Panc1 (cell line): ENCODE measurements around the gene MADD. TPM values are rescaled to one million over a fixed set of nuclear protein-coding genes. Genes with fewer than 3 reads are reported as not detected.
A peak's percentile ranks its signal among the peaks of the same experiment; 100 is the strongest.

ENCODE experiments used
- ATAC-seq: fragments of 200-7000 bp; cut with Tn5 transposase; 2 replicates; pipeline ENCODE4 v1.9.1; 2020; ENCODE audit warnings: mild to moderate bottlenecking, moderate library complexity
- BruUV-seq: library from RNA; stranded (reverse); fragments of 400-500 nt; replicated peaks from 2 replicates; lab custom pipeline; 2021; lab: Mats Ljungman, UMichigan
- CTCF ChIA-PET: fragments of 300-600 bp; sonication (Branson Sonifier 250); formaldehyde crosslinking; loops from one replicate; lab custom pipeline; 2022; ENCODE audit warnings: antibody characterized with exemption; lab: Charles Lee
- POLR2A ChIA-PET: fragments of 300-600 bp; sonication (Branson Sonifier 250); formaldehyde crosslinking; loops from one replicate; lab custom pipeline; 2022; ENCODE audit warnings: antibody characterized with exemption; lab: Charles Lee
- DNase-seq: peaks from one replicate; pipeline ENCODE4 v3.0.0-alpha.2; 2010; ENCODE audit warnings: low read depth, low spot score
- H3K27ac ChIP-seq: 2 replicates; pipeline ENCODE4 v1.5.1; 2011; ENCODE audit warnings: mild to moderate bottlenecking, low read length, inconsistent platforms
- H3K27me3 ChIP-seq: fragments of 200-500 bp; sonication (Bioruptor generic); 2 replicates; pipeline ENCODE4 v1.6.0; 2014; ENCODE audit warnings: low read length, inconsistent platforms; ENCODE audit not compliant: control insufficient read depth, insufficient read depth
- H3K36me3 ChIP-seq: fragments of 200-500 bp; sonication (Bioruptor generic); 2 replicates; pipeline ENCODE4 v1.5.1; 2014; ENCODE audit warnings: inconsistent platforms, mild to moderate bottlenecking, low read length, moderate library complexity; ENCODE audit not compliant: control insufficient read depth, insufficient read depth
- H3K4me1 ChIP-seq: 2 replicates; pipeline ENCODE4 v1.5.1; 2011; ENCODE audit warnings: inconsistent platforms, mild to moderate bottlenecking, low read length, moderate library complexity; ENCODE audit not compliant: control insufficient read depth, insufficient read depth
- H3K4me3 ChIP-seq, 2 experiments: 2 replicates each; pipeline ENCODE4 v1.5.1; 2011 to 2012; ENCODE audit warnings: low read depth in 2 of 2, low read length in 2 of 2, mild to moderate bottlenecking in 2 of 2, inconsistent platforms in 1 of 2, moderate library complexity in 1 of 2
- H3K9me3 ChIP-seq: fragments of 200-500 bp; sonication (Bioruptor generic); 2 replicates; pipeline ENCODE4 v1.5.1; 2014; ENCODE audit warnings: low read depth, mild to moderate bottlenecking, inconsistent platforms, low read length, moderate library complexity; ENCODE audit not compliant: control insufficient read depth, insufficient read depth
- POLR2AphosphoS5 ChIP-seq: IDR thresholded peaks from 2 replicates; pipeline ENCODE4 v1.6.1; 2012; ENCODE audit warnings: mild to moderate bottlenecking, low read depth, low read length, moderate library complexity
- SIN3A ChIP-seq: IDR thresholded peaks from 2 replicates; pipeline ENCODE4 v1.6.1; 2012; ENCODE audit warnings: low read depth, mild to moderate bottlenecking, low read length, moderate library complexity, borderline replicate concordance; ENCODE audit not compliant: insufficient read depth
- TCF7L2 ChIP-seq: IDR thresholded peaks from 2 replicates; pipeline ENCODE4 v1.6.1; 2011; ENCODE audit warnings: mild to moderate bottlenecking, low read depth, low read length, inconsistent platforms
- in situ Hi-C: cut with HindIII; loops from 2 replicates; pipeline ENCODE4 v1.10.0; 2016; ENCODE audit warnings: low sequenced_read_pairs, low pct_unique_long_range_greater_than_20kb
- intact Hi-C: fragments of 100-400 bp; cut with micrococcal nuclease; formaldehyde crosslinking; loops from one replicate; pipeline ENCODE4 v1.10.0; 2022; ENCODE audit not compliant: unreplicated experiment
- total RNA-seq: library from RNA; stranded (reverse); gene quantifications from one replicate; pipeline ENCODE4 v1.2.1, GENCODE V29; 2021; ENCODE audit not compliant: unreplicated experiment
- TF ChIP-seq, protein P1 (sequence below): fragments of 450-650 bp; IDR thresholded peaks from 2 replicates; pipeline ENCODE4 v1.5.1; 2017; ENCODE audit warnings: mild to moderate bottlenecking
- TF ChIP-seq, protein P2 (sequence below), 2 experiments: IDR thresholded peaks; 2 replicates each; pipeline ENCODE4 v1.6.1; 2011 to 2012; ENCODE audit warnings: low read depth in 2 of 2, control low read depth in 1 of 2, low read length in 1 of 2, mild to moderate bottlenecking in 1 of 2, moderate library complexity in 1 of 2; ENCODE audit not compliant: insufficient read depth in 1 of 2

MADD gene
- total RNA-seq, 1 experiment from 2014 or later, result 51.1 TPM

DNA sequence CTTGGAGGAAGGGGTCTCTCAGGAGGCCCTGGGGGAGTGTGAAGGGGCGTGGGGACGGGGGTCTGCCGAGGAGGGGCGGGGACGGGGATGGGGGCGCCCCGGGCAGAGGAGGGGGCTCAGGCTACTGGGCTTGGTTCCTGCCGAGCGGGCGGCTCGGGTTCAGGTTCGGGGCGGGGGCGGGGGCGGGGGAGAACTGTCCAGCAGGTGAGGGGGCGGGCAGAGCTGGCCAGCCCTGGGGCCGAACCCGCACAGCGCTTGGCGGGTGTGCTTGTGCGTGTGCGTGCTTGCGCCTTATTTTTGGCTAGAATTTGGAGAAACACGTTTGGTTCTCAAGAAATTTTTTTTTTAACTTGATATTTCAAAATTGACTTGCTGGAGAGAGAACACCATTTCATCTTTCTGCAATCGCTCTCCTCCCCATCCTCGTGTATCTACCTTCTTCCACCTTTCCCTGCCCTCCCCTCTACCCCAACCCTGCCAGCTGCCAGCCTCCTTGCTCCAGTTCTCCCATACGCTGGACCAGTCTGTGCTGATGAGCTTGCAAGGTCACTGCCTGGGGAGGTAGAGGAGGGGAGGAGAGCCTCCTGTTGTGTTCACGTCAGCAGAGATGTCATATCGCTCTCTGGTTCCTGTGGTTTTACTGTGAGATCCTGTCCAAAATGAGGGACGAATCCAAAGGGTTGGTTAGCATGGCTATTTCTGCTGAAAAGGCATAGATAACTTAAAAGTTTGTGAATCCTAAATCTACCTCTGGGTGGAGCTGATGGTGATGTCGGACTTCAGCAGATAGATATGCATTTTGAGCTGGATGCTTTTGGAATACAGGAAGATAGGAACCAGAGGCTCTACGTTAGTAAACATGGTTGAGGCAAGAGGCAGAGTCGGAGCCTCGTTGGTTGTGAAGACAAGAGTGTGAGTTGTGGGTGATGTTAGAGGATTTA is 668 bp downstream of the MADD start:
- ChIA-PET CTCF (interaction anchor here (0.7 to 0.9 kb wide), 2 partner anchors 11 to 92 kb away, joined by 3 read pairs; no protein-coding TSS in a partner anchor), POLR2A (interaction anchor here (1.0 kb wide), 1 partner anchor 50 kb away, joined by 5 read pairs; no protein-coding TSS in a partner anchor)
- Histone ChIP-seq H3K27me3 (no peaks in the 10 kb centered on the region), H3K4me3 (peak overlapping the region; percentile 70 to 75), H3K4me1 (peaks cover 27% of the 10 kb centered on the region), H3K9me3 (no peaks in the 10 kb centered on the region), H3K36me3 (0 out of 2 replicates have a peak, but pooled peaks cover 2% of the 10 kb centered on the region), H3K27ac (peak overlapping the region; percentile 74)
- intact Hi-C loops, result no loop called here
- ATAC-seq (no peak), DNase-seq (no peak)
- TF ChIP-seq, protein P1, sequence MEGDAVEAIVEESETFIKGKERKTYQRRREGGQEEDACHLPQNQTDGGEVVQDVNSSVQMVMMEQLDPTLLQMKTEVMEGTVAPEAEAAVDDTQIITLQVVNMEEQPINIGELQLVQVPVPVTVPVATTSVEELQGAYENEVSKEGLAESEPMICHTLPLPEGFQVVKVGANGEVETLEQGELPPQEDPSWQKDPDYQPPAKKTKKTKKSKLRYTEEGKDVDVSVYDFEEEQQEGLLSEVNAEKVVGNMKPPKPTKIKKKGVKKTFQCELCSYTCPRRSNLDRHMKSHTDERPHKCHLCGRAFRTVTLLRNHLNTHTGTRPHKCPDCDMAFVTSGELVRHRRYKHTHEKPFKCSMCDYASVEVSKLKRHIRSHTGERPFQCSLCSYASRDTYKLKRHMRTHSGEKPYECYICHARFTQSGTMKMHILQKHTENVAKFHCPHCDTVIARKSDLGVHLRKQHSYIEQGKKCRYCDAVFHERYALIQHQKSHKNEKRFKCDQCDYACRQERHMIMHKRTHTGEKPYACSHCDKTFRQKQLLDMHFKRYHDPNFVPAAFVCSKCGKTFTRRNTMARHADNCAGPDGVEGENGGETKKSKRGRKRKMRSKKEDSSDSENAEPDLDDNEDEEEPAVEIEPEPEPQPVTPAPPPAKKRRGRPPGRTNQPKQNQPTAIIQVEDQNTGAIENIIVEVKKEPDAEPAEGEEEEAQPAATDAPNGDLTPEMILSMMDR, result no peak; the same call in 1 of the 2 replicates
- TF ChIP-seq, protein P2, sequence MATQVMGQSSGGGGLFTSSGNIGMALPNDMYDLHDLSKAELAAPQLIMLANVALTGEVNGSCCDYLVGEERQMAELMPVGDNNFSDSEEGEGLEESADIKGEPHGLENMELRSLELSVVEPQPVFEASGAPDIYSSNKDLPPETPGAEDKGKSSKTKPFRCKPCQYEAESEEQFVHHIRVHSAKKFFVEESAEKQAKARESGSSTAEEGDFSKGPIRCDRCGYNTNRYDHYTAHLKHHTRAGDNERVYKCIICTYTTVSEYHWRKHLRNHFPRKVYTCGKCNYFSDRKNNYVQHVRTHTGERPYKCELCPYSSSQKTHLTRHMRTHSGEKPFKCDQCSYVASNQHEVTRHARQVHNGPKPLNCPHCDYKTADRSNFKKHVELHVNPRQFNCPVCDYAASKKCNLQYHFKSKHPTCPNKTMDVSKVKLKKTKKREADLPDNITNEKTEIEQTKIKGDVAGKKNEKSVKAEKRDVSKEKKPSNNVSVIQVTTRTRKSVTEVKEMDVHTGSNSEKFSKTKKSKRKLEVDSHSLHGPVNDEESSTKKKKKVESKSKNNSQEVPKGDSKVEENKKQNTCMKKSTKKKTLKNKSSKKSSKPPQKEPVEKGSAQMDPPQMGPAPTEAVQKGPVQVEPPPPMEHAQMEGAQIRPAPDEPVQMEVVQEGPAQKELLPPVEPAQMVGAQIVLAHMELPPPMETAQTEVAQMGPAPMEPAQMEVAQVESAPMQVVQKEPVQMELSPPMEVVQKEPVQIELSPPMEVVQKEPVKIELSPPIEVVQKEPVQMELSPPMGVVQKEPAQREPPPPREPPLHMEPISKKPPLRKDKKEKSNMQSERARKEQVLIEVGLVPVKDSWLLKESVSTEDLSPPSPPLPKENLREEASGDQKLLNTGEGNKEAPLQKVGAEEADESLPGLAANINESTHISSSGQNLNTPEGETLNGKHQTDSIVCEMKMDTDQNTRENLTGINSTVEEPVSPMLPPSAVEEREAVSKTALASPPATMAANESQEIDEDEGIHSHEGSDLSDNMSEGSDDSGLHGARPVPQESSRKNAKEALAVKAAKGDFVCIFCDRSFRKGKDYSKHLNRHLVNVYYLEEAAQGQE (IDR thresholded peaks at IDR 0.05; ENCODE audit: insufficient read depth in 1 of 2, low read depth in 2 of 2, low read length in 1 of 2), result peak; percentile 43 to 68; a peak in 2 of 4 replicates
- TF ChIP-seq TCF7L2, result no peak
- TF ChIP-seq POLR2AphosphoS5, result no peak
- TF ChIP-seq SIN3A, result no peak
- no TSS peak for BruUV-seq
- in situ Hi-C loops, result no loop called here

DNA sequence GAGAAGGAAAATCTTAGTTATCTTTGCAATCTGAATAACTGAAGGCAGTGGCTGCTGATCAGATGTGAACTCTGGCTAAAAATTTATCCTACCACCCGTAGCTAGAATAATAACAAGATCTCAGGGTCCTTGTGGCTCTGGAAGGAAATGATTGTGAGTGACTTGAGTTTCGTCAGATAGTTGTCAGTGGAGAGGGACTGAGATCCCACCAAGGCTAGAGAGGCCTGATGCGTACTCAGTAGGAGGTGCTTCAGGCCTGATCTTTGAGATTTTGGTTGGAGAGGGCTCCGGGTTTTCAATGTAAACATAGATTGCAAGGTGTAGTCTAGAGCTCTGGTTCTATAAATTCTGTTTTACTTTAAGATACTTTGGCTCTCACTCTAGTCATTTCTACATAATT is 1.4 kb downstream of the MADD start:
- H3K9me3 ChIP-seq, result no peaks in the 10 kb centered on the region
- TSS peak; percentile 81 for BruUV-seq
- peak overlapping the region; percentile 74 for H3K27ac ChIP-seq
- ChIA-PET POLR2A (interaction anchor here (1.0 kb wide), 1 partner anchor 51 kb away, joined by 5 read pairs; no protein-coding TSS in a partner anchor), CTCF (interaction anchor here (0.7 to 0.9 kb wide), 2 partner anchors 12 to 93 kb away, joined by 3 read pairs; no protein-coding TSS in a partner anchor)
- DNase-seq (no peak), ATAC-seq (no peak)
- H3K36me3 ChIP-seq, result peaks cover 9% of the 10 kb centered on the region; the same call in 1 of the 2 replicates
- TF ChIP-seq, protein P1, result no peak
- TF ChIP-seq POLR2AphosphoS5 (no peak), TCF7L2 (no peak), SIN3A (no peak)
- TF ChIP-seq, protein P2 (IDR thresholded peaks at IDR 0.05; ENCODE audit: insufficient read depth in 1 of 2, low read depth in 2 of 2, low read length in 1 of 2), result no peak
- in situ Hi-C loops (no loop called here), intact Hi-C loops (no loop called here)
- H3K4me3 ChIP-seq, result peak overlapping the region; percentile 70 to 75
- no peaks in the 10 kb centered on the region for H3K27me3 ChIP-seq
- peaks cover 27% of the 10 kb centered on the region for H3K4me1 ChIP-seq
